ENCODE data around the gene RNF10. TPM values are rescaled to one million over a fixed set of nuclear protein-coding genes. Genes with fewer than 3 reads are reported as not detected.
"Not testable (repeated sequence)": the region's sequence is repeated elsewhere in the genome, so short reads cannot be mapped to it uniquely, and the experiment has no call there.

RNF10 gene
- total RNA-seq, 4 donors from 2014 or later = 152 to 282 (median 247) TPM

DNA sequence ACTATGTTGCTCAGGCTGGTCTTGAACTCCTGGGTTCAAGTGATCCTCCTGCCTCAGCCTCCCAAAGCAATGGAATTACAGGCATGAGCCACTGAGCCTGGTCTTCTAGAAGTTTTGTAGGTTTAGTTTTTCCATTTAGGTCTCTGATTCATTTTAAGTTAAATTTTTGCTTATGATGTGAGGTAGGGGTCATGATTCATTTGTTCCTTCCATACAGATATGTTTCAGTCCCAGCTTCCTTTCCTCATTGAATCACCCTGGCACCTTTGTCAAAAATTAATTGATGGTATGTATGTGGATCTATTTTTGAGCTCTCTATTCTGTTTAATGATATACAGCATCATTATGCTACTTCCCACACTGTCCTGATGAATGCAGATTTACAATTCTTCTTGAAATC, 80.7 kb downstream of the RNF10 start:
- Histone ChIP-seq H3K9me3 (no peaks in the 10 kb centered on the region), H3K36me3 (no peaks in the 10 kb centered on the region), H3K27me3 (peaks cover 0 to 5% (median 0%) of the 10 kb centered on the region in 3 donors), H3K4me1 (no peaks in the 10 kb centered on the region), H3K4me3 (no peak overlapping the region), H3K27ac (no peak overlapping the region)
- TF ChIP-seq POLR2A (IDR thresholded peaks at IDR 0.05) = no peak
- TF ChIP-seq, protein P1, sequence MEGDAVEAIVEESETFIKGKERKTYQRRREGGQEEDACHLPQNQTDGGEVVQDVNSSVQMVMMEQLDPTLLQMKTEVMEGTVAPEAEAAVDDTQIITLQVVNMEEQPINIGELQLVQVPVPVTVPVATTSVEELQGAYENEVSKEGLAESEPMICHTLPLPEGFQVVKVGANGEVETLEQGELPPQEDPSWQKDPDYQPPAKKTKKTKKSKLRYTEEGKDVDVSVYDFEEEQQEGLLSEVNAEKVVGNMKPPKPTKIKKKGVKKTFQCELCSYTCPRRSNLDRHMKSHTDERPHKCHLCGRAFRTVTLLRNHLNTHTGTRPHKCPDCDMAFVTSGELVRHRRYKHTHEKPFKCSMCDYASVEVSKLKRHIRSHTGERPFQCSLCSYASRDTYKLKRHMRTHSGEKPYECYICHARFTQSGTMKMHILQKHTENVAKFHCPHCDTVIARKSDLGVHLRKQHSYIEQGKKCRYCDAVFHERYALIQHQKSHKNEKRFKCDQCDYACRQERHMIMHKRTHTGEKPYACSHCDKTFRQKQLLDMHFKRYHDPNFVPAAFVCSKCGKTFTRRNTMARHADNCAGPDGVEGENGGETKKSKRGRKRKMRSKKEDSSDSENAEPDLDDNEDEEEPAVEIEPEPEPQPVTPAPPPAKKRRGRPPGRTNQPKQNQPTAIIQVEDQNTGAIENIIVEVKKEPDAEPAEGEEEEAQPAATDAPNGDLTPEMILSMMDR (IDR thresholded peaks at IDR 0.05 in 4 of 5, conservative IDR thresholded peaks at IDR 0.05 in 1 of 5) = no peak
- ATAC-seq (no peak), DNase-seq (no peak)
- intact Hi-C loops (cut with DNase I; ENCODE audit: low total_unique reads) (loop anchor here (5.0 kb wide), 1 partner anchor 1337 kb away; no protein-coding TSS in a partner anchor), in situ Hi-C loops (cut with MboI; ENCODE audit: low sequenced_read_pairs in 4 of 4) (no loop called here)

DNA sequence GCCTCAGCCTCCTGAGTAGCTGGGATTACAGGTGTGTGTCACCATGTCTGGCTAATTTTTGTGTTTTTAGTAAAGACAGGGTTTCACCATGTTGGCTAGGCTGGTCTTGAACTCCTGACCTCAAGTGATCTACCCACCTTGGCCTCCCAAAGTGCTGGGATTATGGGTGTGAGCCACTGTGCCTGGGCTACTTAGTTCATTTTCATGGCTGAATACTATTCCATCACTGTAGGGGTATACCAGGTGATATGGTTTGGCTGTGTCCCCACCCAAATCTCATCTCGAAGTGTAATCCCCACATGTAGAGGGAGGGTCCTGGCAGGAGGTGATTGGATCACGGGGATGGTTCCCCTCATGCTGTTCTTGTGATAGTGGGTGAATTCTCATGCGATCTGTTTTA, 83.0 kb downstream of the RNF10 start:
- DNase-seq; H3K4me3 ChIP-seq; in situ Hi-C loops (cut with MboI; ENCODE audit: low sequenced_read_pairs in 4 of 4); H3K27ac ChIP-seq; H3K36me3 ChIP-seq; ATAC-seq; H3K4me1 ChIP-seq; H3K9me3 ChIP-seq: not testable (repeated sequence)
- intact Hi-C loops (cut with DNase I; ENCODE audit: low total_unique reads) = loop anchor here (5.0 kb wide), 1 partner anchor 1335 kb away; no protein-coding TSS in a partner anchor
- H3K27me3 ChIP-seq = peaks cover 0 to 12% (median 0%) of the 10 kb centered on the region in 3 donors

DNA sequence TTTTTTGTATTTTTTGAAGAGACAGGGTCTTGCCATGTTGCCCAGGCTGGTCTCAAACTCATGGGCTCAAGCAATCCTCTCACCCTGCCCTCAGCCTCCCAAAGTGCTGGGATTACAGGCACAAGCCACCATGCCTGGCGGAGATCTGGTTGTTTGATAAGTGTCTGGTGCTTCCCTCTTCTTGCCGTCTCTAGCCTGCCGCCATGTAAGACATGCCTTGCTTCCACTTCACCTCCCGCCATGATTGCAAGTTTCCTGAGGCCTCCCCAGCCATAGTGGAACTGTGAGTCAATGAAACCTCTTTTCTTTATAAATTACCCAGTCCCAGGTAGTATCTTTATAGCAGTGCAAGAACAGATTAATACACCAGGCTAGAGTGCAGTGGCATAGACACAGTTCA, 83.6 kb downstream of the RNF10 start:
- H3K9me3 ChIP-seq; DNase-seq; H3K4me1 ChIP-seq; ATAC-seq; H3K4me3 ChIP-seq; in situ Hi-C loops (cut with MboI; ENCODE audit: low sequenced_read_pairs in 4 of 4); H3K36me3 ChIP-seq; H3K27ac ChIP-seq: not testable (repeated sequence)
- peaks cover 0 to 12% (median 0%) of the 10 kb centered on the region in 3 donors for H3K27me3 ChIP-seq
- intact Hi-C loops (cut with DNase I; ENCODE audit: low total_unique reads) = loop anchor here (5.0 kb wide), 1 partner anchor 1335 kb away; no protein-coding TSS in a partner anchor

DNA sequence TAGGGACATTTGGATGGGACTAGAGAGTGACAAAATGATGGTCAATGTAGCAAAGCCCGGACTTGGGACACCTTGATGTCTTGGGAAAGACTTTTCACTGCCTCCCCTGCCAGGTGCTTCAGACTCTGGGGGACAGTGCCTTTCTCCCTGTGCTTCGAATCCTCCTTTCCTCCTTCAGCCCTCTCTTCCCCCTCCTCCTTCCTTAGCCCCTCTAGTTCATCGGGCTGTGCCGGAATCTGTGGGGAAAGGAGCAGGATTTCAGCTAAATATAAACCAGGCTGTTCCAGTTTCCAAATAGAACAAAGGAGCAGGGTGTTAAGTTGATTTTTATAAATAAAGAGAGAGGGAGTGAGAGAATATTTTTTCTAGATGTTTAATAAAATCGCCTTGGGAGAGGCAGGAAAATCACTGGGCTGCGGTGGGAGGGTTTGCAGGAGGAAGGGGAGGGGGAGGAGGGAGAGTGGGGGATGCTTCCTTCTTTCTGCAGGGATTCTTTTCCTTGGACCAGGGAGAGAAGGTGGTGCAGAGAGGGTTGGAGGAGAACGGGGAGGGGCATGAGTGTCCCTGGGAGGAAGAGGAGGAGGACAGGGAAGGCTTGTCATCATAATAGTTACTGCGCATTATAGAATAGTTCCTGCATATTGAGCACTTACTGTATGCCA, 84.9 kb downstream of the RNF10 start:
- Histone ChIP-seq H3K4me1 (no peaks in the 10 kb centered on the region), H3K36me3 (no peaks in the 10 kb centered on the region), H3K27me3 (peaks cover 0 to 12% (median 0%) of the 10 kb centered on the region in 3 donors), H3K4me3 (no peak overlapping the region), H3K27ac (no peak overlapping the region), H3K9me3 (no peaks in the 10 kb centered on the region)
- intact Hi-C loops (cut with DNase I; ENCODE audit: low total_unique reads) (loop anchor here (5.0 kb wide), 1 partner anchor 1333 kb away; no protein-coding TSS in a partner anchor), in situ Hi-C loops (cut with MboI; ENCODE audit: low sequenced_read_pairs in 4 of 4) (no loop called here)
- DNase-seq (no peak), ATAC-seq (no peak)
- TF ChIP-seq, protein P1 (IDR thresholded peaks at IDR 0.05 in 4 of 5, conservative IDR thresholded peaks at IDR 0.05 in 1 of 5) = no peak
- TF ChIP-seq POLR2A (IDR thresholded peaks at IDR 0.05) = no peak

DNA sequence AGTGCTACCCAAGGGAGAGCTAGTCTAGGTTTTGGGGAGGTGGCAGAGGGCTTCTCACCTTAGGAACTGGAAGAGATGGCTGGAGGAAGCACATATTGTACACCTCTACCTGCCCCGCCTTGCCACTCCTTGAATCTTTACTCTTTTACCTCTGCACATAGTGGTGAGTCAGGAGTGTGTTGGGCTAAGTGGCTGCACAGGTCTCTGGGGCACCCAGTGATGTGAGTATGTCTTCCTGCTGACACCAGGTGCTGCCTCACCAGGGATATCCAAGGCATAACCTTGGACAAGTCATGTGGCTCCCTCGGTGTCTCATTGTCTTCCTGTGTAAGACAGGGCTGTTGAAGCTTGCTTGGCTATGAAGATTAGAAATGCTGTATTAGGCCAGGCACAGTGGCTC, 86.5 kb downstream of the RNF10 start:
- in situ Hi-C loops (cut with MboI; ENCODE audit: low sequenced_read_pairs in 4 of 4) (no loop called here), intact Hi-C loops (cut with DNase I; ENCODE audit: low total_unique reads) (no loop called here)
- TF ChIP-seq POLR2A (IDR thresholded peaks at IDR 0.05) = no peak
- TF ChIP-seq, protein P1 (IDR thresholded peaks at IDR 0.05 in 4 of 5, conservative IDR thresholded peaks at IDR 0.05 in 1 of 5) = no peak
- DNase-seq (no peak), ATAC-seq (no peak)
- Histone ChIP-seq H3K4me3 (no peak overlapping the region), H3K27me3 (peaks cover 0 to 12% (median 0%) of the 10 kb centered on the region in 3 donors), H3K9me3 (no peaks in the 10 kb centered on the region), H3K4me1 (no peaks in the 10 kb centered on the region), H3K27ac (no peak overlapping the region), H3K36me3 (no peaks in the 10 kb centered on the region)

All from gastrocnemius medialis (tissue), 4 donors.